ENCODE data around the gene FLNB.

GRCh38 chr3:58167431-58168351, 159.5 kb downstream of the FLNB start:
- peak; percentile 53 to 74 (median 62) for TF ChIP-seq CTCF (IDR thresholded peaks at IDR 0.05)
- no peak for TF ChIP-seq POLR2A (IDR thresholded peaks at IDR 0.05)
- peak; percentile 32 for TF ChIP-seq POLR2AphosphoS5 (IDR thresholded peaks at IDR 0.05)

Data from prostate gland (tissue), 2 donors.